Muscle layer of colon (tissue), 2 donors: Measurements from ENCODE around the gene LDLRAD3.

ENCODE experiments used
- H3K27ac ChIP-seq: one replicate; pipeline ENCODE4 v1.7.0; 2013; ENCODE audit warnings: low read depth, mild to moderate bottlenecking, low read length, moderate library complexity
- H3K27me3 ChIP-seq, 2 donors: one replicate each; pipeline ENCODE4 v1.7.0; 2013; ENCODE audit warnings: low read length in 2 of 2, mild to moderate bottlenecking in 2 of 2; ENCODE audit not compliant: insufficient read depth in 2 of 2, control insufficient read depth in 1 of 2
- H3K36me3 ChIP-seq: one replicate; pipeline ENCODE4 v1.7.0; 2013; ENCODE audit warnings: mild to moderate bottlenecking, low read length; ENCODE audit not compliant: insufficient read depth
- H3K4me1 ChIP-seq: one replicate; pipeline ENCODE4 v1.7.0; 2013; ENCODE audit warnings: mild to moderate bottlenecking, low read length; ENCODE audit not compliant: insufficient read depth
- H3K4me3 ChIP-seq, 2 donors: one replicate each; pipeline ENCODE4 v1.7.0; 2013; ENCODE audit warnings: low read length in 2 of 2, low read depth in 1 of 2, mild to moderate bottlenecking in 1 of 2, moderate library complexity in 1 of 2
- H3K9ac ChIP-seq: one replicate; pipeline ENCODE4 v1.7.0; 2013; ENCODE audit warnings: low read length
- H3K9me3 ChIP-seq: one replicate; pipeline ENCODE4 v1.7.0; 2013; ENCODE audit warnings: mild to moderate bottlenecking, low read length
- donor health status: abdominal sarcoma.
- donor health status: Adenocarcinoma of cecum.

The LDLRAD3 gene

DNA sequence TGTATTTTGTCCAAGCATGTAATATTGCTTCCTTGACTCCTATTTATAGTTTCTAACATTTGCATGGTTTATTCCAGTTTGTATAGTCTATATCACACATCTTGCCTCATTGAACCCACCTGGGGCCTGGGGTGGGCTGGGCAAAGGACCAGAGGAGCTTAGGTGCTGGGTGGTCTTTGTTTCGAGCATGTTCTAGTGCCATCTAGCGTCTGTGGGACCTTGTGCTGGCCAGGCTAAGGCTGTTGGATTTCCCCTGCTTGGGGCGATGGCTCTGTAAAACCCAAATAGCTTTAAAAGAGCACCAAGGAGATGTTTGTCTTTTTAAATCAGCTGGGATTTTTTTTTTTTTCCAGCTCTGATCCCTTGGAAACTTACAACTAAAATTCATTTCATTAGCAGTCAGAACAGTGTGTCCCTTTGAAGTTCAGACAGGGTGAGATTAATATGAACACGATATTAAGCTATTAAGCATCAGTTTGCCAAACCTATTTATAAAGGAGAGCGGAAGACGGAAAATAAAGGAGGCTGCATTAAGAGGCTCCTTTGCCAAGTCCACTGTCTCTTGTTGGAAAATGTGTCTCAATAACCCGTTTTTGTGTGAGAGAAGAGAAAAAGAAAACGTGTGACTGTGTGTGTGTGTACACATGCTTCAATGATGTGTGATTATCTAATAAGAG, 188.0 kb downstream of the LDLRAD3 start:
- no peaks in the 10 kb centered on the region for H3K27me3 ChIP-seq
- H3K36me3 ChIP-seq, result no peaks in the 10 kb centered on the region
- H3K27ac ChIP-seq, result no peak overlapping the region
- H3K4me3 ChIP-seq, result no peak overlapping the region
- H3K4me1 ChIP-seq, result no peaks in the 10 kb centered on the region
- H3K9me3 ChIP-seq, result no peaks in the 10 kb centered on the region
- no peak overlapping the region for H3K9ac ChIP-seq

DNA sequence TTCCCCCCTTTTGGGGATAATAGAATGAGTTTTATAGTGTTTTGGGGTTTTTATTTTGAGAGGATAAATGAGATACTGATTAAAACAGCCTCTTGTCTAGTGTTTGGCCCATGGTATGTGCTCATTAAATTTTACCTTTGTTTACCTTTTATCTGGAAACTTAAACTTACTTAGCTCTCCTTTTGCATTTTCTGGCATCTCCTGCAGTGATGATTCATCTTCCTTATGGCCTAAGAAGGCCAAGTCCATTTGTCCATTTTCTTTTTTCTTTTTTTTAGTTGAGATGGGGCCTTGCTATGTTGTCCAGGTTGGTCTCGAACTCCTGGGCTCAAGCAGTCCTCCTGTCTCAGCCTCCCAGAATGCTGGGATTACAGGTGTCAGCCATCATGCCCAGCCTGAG, 189.1 kb downstream of the LDLRAD3 start:
- Histone ChIP-seq H3K36me3 (no peaks in the 10 kb centered on the region), H3K9me3 (no peaks in the 10 kb centered on the region), H3K4me1 (no peaks in the 10 kb centered on the region), H3K27ac (no peak overlapping the region), H3K4me3 (no peak overlapping the region), H3K27me3 (no peaks in the 10 kb centered on the region), H3K9ac (no peak overlapping the region)

DNA sequence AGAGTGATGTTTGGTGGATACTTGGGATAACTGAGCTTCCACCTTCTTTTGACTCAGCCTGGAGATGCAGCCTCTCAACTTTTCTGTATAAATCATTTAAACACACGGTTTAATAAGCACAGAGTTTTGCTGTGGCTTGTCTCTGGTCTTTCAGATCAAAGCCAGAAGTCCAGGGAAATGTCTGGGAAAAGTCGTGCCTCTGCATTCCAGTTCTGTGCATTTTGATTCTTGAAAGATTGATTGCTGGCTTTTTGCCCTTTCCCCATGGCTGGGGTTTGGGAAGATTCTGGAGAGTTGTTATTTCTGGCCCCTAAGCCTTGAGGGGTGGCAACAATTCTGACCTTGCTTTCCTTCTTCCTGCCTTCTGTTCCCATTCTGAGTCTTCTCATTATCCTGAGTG, 191.2 kb downstream of the LDLRAD3 start:
- H3K27ac ChIP-seq, result no peak overlapping the region
- no peaks in the 10 kb centered on the region for H3K9me3 ChIP-seq
- no peak overlapping the region for H3K9ac ChIP-seq

DNA sequence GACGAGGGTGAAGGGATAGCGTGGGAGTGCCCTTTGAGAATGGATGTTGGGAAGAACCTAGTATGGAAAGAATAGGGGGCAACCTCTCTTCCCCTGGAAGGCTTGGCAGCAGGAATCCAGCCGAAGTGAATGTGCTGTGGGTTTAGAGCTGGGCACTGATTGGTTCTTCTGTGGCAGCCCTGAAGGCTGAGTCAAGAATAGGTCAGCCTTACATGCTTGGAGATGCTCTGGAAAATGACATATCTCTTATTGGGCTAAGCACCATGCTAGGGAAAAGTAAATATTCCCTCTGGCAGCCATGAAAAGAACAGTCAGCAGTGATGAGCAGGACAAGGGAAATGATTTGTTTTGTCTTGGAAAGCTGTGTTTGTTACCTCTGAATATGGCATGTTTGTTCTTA, 195.9 kb downstream of the LDLRAD3 start:
- no peaks in the 10 kb centered on the region for H3K4me1 ChIP-seq

More for the DNA sequence above, 191.2 kb downstream of the LDLRAD3 start:
- Histone ChIP-seq H3K36me3 (no peaks in the 10 kb centered on the region), H3K27me3 (no peaks in the 10 kb centered on the region), H3K4me1 (no peaks in the 10 kb centered on the region), H3K4me3 (no peak overlapping the region)

DNA sequence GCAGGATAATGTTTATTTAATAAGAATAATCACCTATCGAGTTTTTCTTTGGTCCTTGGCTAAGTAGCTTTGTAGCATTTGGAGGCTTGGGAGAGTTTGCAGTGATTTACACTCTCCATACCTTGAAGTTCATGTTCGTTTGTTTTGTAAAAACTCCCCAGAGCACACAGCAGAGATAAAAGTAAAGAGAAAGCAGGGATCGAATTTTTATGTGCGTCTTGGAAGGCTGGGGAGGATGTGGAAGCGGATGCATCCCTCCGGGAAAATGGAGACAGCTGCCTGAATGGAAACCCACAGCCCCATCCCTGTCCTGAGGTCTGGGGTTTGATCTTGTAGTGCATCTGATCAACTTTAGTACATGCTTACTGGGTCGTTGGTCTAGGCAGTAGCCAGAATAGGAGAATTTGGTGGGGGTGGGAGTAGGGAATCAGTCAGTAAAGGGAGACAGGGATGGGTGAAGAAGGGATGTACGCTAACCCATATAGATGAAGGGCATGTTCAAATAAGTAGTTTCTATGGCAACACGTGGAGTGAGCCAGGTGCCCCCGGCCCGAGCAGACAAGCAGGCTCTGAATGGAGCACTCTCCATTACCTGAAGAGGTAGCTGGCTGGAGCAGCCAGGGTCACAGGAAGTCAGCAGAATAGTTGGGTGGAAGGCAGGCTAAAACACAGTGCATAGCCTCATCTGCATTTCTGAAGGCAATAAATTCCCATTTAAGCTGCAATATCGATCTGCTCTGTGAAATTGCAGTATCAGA, 197.5 kb downstream of the LDLRAD3 start:
- Histone ChIP-seq H3K4me1 (no peaks in the 10 kb centered on the region), H3K36me3 (no peaks in the 10 kb centered on the region), H3K27me3 (no peaks in the 10 kb centered on the region), H3K27ac (no peak overlapping the region), H3K9me3 (no peaks in the 10 kb centered on the region), H3K9ac (no peak overlapping the region), H3K4me3 (no peak overlapping the region)

More for the DNA sequence above, 195.9 kb downstream of the LDLRAD3 start:
- Histone ChIP-seq H3K9me3 (no peaks in the 10 kb centered on the region), H3K27ac (no peak overlapping the region), H3K27me3 (no peaks in the 10 kb centered on the region), H3K9ac (no peak overlapping the region), H3K4me3 (no peak overlapping the region), H3K36me3 (no peaks in the 10 kb centered on the region)

DNA sequence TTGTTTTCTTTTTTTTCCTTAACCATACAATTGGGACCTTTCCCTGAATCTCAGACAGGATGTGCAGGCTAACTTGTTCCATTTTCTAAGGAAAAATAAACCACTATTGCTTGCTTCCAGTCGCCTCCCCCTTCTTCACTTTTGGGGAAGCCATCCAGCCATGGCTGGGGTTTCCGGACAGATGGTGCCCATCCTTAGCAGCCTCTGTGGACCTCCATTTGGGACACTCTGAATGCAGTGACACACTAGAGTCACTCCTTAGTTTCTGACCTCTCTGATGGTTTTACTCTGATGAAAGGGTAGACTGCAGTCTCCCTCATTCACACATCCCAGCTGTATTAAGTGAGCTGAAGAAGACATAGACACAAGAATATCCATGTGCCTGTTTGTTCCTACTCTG, 198.1 kb downstream of the LDLRAD3 start:
- no peak overlapping the region for H3K27ac ChIP-seq
- H3K27me3 ChIP-seq, result no peaks in the 10 kb centered on the region
- H3K36me3 ChIP-seq, result no peaks in the 10 kb centered on the region
- no peaks in the 10 kb centered on the region for H3K4me1 ChIP-seq
- no peak overlapping the region for H3K9ac ChIP-seq
- no peaks in the 10 kb centered on the region for H3K9me3 ChIP-seq
- no peak overlapping the region for H3K4me3 ChIP-seq

DNA sequence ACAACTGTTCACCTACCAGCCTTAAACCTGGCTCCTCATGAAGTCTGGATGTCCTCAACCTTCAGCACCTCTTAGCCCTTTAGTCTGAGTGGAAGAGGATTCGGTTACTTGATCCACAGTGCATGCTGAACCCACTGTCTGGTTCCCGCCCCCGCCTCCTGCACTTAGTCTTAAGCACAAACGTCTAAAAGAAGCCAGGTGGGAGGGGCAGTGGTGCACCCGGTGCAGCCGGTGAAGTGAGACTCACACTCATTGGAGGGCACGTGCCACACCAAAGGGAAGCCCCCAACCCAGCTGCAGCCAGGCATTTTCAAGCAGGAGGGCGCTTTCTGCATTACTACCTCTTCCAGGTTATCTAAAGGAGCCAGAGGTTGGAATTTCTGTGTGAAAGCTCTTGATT, 198.6 kb downstream of the LDLRAD3 start:
- no peak overlapping the region for H3K9ac ChIP-seq
- no peak overlapping the region for H3K4me3 ChIP-seq
- H3K27ac ChIP-seq, result no peak overlapping the region
- no peaks in the 10 kb centered on the region for H3K9me3 ChIP-seq
- no peaks in the 10 kb centered on the region for H3K4me1 ChIP-seq
- H3K27me3 ChIP-seq, result no peaks in the 10 kb centered on the region
- no peaks in the 10 kb centered on the region for H3K36me3 ChIP-seq

DNA sequence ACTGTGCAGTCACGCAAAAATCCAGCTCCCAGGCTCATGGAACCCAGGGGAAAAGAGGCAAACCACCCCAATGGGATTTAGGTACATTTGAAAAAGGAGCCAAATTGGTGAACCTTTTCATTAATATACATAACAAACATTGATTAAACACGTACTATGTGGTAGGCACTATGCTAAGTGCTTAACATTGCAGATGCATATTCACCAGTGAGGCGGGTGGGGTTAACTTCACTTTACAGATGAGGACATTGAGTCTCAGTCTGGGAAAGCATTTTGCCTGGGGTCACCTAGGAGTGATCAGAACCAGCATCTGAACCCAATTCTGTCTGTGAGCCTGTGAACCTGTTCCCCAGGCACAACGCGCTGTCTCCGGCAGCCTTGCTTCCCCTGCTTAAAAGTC, 199.0 kb downstream of the LDLRAD3 start:
- H3K27ac ChIP-seq, result no peak overlapping the region
- H3K9ac ChIP-seq, result no peak overlapping the region
- no peak overlapping the region for H3K4me3 ChIP-seq
- no peaks in the 10 kb centered on the region for H3K4me1 ChIP-seq
- no peaks in the 10 kb centered on the region for H3K9me3 ChIP-seq
- H3K36me3 ChIP-seq, result no peaks in the 10 kb centered on the region
- H3K27me3 ChIP-seq, result no peaks in the 10 kb centered on the region

DNA sequence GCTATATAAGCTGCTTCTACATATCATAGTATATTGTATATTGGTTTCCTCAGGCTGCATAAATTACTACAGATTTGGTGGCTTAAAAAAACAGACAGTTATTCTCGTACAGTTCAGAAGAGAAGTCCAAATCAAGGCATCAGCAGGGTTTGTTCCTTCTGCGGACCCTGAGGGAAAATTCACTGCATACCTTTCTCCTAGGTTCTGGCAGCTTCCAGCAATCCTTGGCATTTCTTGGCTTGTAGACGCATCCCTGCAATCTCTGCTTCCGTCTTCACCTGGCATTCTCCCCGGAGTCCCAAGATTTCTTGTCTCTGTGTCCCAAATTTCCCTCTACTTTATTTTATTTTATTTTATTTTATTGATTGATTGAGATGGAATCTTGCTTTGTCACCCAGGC, 202.6 kb downstream of the LDLRAD3 start:
- peaks cover 4% of the 10 kb centered on the region for H3K4me1 ChIP-seq
- no peaks in the 10 kb centered on the region for H3K27me3 ChIP-seq
- no peak overlapping the region for H3K9ac ChIP-seq
- no peak overlapping the region for H3K4me3 ChIP-seq
- no peaks in the 10 kb centered on the region for H3K9me3 ChIP-seq
- no peak overlapping the region for H3K27ac ChIP-seq
- H3K36me3 ChIP-seq, result no peaks in the 10 kb centered on the region

DNA sequence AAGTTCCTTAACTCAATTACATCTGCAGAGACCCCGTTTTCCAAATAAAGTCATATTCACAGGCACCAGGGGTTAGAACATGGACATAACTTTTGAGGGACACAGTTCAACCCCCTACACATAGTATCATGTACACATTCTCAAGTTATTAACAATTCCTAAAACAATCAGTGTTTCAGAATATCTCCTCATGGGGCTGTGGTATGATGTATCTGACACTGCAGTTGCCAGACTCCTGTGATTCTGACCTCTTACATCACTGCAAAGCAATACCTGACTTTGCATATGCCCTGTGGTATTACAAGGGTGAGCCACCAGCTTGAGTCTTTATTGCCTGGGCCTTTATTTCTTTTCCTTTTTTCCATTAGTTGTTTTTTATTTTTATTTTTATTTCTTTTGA, 203.6 kb downstream of the LDLRAD3 start:
- Histone ChIP-seq H3K4me3 (no peak overlapping the region), H3K27ac (no peak overlapping the region), H3K4me1 (peaks cover 4% of the 10 kb centered on the region), H3K9ac (no peak overlapping the region), H3K36me3 (no peaks in the 10 kb centered on the region), H3K27me3 (no peaks in the 10 kb centered on the region), H3K9me3 (no peaks in the 10 kb centered on the region)

DNA sequence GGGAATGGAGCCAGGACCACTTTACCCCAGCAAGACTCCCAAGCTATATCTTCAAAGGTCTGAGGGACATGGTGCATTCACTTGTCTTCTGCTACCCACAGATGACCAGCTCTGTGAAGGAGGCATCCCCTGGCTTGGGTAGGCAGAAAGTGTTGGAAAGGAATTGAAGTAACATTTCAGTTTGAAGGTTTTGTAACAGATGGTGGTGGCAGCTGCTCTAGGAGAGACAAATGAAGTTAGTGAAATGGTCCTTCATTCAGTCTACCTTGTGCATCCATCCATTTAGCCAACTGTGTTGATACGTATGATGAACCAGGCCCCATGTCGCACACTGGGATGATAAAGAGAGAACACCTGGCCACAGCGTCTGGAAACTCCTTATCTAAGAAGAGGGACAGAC, 204.8 kb downstream of the LDLRAD3 start:
- Histone ChIP-seq H3K27me3 (no peaks in the 10 kb centered on the region), H3K9ac (no peak overlapping the region), H3K4me3 (no peak overlapping the region), H3K9me3 (no peaks in the 10 kb centered on the region), H3K4me1 (peaks cover 4% of the 10 kb centered on the region), H3K36me3 (no peaks in the 10 kb centered on the region), H3K27ac (no peak overlapping the region)
